Hepatocyte (in vitro differentiated cells): ENCODE data around the gene PCNA. TPM values are rescaled to one million over a fixed set of nuclear protein-coding genes. Genes with fewer than 3 reads are reported as not detected.

Experiments used
- DNase-seq: peaks from one replicate; pipeline ENCODE4 v3.0.0-alpha.2; 2016; ENCODE audit warnings: low spot score
- H2AFZ ChIP-seq: fragments of 200-600 bp; sonication (generic); 2 replicates; pipeline ENCODE4 v1.6.0; 2016; ENCODE audit warnings: antibody characterized with exemption, mild to moderate bottlenecking
- H3K27ac ChIP-seq: fragments of 200-600 bp; sonication (generic); 2 replicates; pipeline ENCODE4 v1.5.1; 2016; ENCODE audit warnings: mild to moderate bottlenecking
- H3K27me3 ChIP-seq: fragments of 200-600 bp; sonication (generic); 2 replicates; pipeline ENCODE4 v1.6.1; 2016
- H3K36me3 ChIP-seq: fragments of 200-600 bp; sonication (generic); replicated peaks from 2 replicates; pipeline ENCODE4 v1.5.1; 2016; ENCODE audit warnings: low read depth; ENCODE audit not compliant: insufficient read depth
- H3K4me1 ChIP-seq: fragments of 200-600 bp; sonication (generic); 2 replicates; pipeline ENCODE4 v1.5.1; 2016; ENCODE audit warnings: mild to moderate bottlenecking, moderate library complexity; ENCODE audit not compliant: insufficient read depth
- H3K4me2 ChIP-seq: fragments of 200-600 bp; sonication (generic); 2 replicates; pipeline ENCODE4 v1.6.0; 2016
- H3K4me3 ChIP-seq: fragments of 200-600 bp; sonication (generic); 2 replicates; pipeline ENCODE4 v1.5.1; 2016; ENCODE audit warnings: mild to moderate bottlenecking
- H3K79me2 ChIP-seq: fragments of 200-600 bp; sonication (generic); 2 replicates; pipeline ENCODE4 v1.6.0; 2017; ENCODE audit warnings: mild to moderate bottlenecking
- H3K9me2 ChIP-seq: fragments of 200-600 bp; sonication (generic); replicated peaks from 2 replicates; pipeline ENCODE4 v1.6.0; 2017; ENCODE audit warnings: mild to moderate bottlenecking; ENCODE audit not compliant: insufficient read depth
- H3K9me3 ChIP-seq: fragments of 200-600 bp; sonication (generic); 2 replicates; pipeline ENCODE4 v1.5.1; 2016; ENCODE audit warnings: low read depth, mild to moderate bottlenecking
- H4K20me1 ChIP-seq: fragments of 200-600 bp; sonication (generic); 2 replicates; pipeline ENCODE4 v1.6.0; 2016; ENCODE audit warnings: mild to moderate bottlenecking; ENCODE audit not compliant: insufficient read depth, poor library complexity, severe bottlenecking
- EZH2 ChIP-seq: fragments of 200-600 bp; sonication (generic); IDR thresholded peaks from 2 replicates; pipeline ENCODE4 v1.6.1; 2016; ENCODE audit warnings: antibody characterized with exemption, mild to moderate bottlenecking, borderline replicate concordance
- EZH2phosphoT487 ChIP-seq: fragments of 200-600 bp; sonication (generic); IDR thresholded peaks from one replicate; pipeline ENCODE4 v1.6.1; 2018; ENCODE audit warnings: antibody characterized with exemption, mild to moderate bottlenecking, low read depth, moderate library complexity; ENCODE audit not compliant: unreplicated experiment, severe bottlenecking
- WGBS: methylation state at CpG from one replicate; pipeline ENCODE4 v1.1.6; 2016; ENCODE audit warnings: low lambda C conversion rate; ENCODE audit errors: missing lambda C conversion rate; 5-methylcytosine and 5-hydroxymethylcytosine counted together
- polyA plus RNA-seq: library from polyadenylated mRNA; unstranded; fragments of >200 nt; fragmentation: Nextera tagmentation; extraction: Ambion mirVana; gene quantifications from 2 replicates; pipeline ENCODE4 v1.2.1, GENCODE V29; 2016
- total RNA-seq: library from RNA; depleted of rRNA; stranded (reverse); fragments of >200 nt; gene quantifications from 2 replicates; pipeline ENCODE4 v1.2.3, GENCODE V29; 2014
- TF ChIP-seq, protein P1 (sequence below): fragments of 200-600 bp; sonication (generic); IDR thresholded peaks from 2 replicates; pipeline ENCODE4 v1.5.1; 2016; ENCODE audit warnings: antibody characterized with exemption, mild to moderate bottlenecking; ENCODE audit not compliant: poor library complexity

PCNA gene
- total and polyA plus RNA-seq, 2 experiments from 2014 or later: 38.0 to 85.6 TPM

DNA sequence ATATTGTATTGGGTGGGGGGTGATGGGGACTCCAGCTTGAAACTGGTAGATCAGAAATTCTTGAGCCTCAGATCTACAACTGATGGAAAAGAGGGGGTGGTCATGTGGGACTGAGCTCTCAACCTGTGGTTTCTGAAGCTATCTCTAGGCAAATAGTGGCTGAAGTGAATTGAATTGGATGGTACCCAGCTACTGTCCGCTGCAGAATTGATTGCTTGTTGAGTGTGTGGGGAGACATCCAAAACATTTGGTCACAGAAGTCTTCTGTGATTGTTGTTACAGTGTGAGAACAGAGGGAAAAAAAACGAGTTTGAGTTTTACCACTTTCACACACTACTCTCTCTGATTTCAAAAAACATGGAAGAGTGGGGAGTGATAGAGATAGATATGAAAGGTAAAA, 21.9 kb upstream of the PCNA start:
- H3K79me2 ChIP-seq: peaks cover 89% of the 10 kb centered on the region
- H3K4me2 ChIP-seq: no peak overlapping the region
- no peaks in the 10 kb centered on the region for H3K27me3 ChIP-seq
- H3K4me3 ChIP-seq: no peak overlapping the region
- DNase-seq: no peak
- no peak for TF ChIP-seq EZH2phosphoT487
- TF ChIP-seq EZH2: no peak
- TF ChIP-seq, protein P1, sequence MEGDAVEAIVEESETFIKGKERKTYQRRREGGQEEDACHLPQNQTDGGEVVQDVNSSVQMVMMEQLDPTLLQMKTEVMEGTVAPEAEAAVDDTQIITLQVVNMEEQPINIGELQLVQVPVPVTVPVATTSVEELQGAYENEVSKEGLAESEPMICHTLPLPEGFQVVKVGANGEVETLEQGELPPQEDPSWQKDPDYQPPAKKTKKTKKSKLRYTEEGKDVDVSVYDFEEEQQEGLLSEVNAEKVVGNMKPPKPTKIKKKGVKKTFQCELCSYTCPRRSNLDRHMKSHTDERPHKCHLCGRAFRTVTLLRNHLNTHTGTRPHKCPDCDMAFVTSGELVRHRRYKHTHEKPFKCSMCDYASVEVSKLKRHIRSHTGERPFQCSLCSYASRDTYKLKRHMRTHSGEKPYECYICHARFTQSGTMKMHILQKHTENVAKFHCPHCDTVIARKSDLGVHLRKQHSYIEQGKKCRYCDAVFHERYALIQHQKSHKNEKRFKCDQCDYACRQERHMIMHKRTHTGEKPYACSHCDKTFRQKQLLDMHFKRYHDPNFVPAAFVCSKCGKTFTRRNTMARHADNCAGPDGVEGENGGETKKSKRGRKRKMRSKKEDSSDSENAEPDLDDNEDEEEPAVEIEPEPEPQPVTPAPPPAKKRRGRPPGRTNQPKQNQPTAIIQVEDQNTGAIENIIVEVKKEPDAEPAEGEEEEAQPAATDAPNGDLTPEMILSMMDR: no peak
- no peaks in the 10 kb centered on the region for H3K36me3 ChIP-seq
- 88% methylated on average over 2 of the region's 2 CpGs for WGBS
- peaks cover 4% of the 10 kb centered on the region for H3K4me1 ChIP-seq
- H3K9me3 ChIP-seq: no peaks in the 10 kb centered on the region
- no peak overlapping the region for H3K27ac ChIP-seq
- H4K20me1 ChIP-seq: peaks cover 11% of the 10 kb centered on the region
- no peak overlapping the region for H2AFZ ChIP-seq
- H3K9me2 ChIP-seq: no peaks in the 10 kb centered on the region

DNA sequence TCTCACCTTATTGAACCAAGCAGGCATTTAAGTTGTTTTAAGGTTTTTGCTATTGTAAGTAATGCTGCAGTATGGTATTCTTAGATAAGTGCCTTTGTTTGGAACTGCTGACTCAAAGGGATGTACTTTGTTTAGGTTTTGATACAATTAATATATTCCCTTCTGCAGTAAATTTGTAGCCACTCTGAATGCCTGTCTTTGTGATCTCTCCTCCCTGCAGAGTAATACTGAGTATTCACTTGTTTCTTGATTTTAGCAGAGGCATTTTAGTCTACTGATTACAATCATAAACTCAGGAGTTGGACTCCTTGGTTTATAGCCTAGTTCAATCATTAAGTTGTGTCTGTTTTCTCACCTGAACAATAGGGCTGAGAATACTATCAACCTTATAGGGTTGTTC, 20.4 kb upstream of the PCNA start:
- H3K4me2 ChIP-seq: no peak overlapping the region
- no peaks in the 10 kb centered on the region for H3K9me3 ChIP-seq
- no peaks in the 10 kb centered on the region for H3K27me3 ChIP-seq
- H3K27ac ChIP-seq: no peak overlapping the region
- H3K4me3 ChIP-seq: no peak overlapping the region
- H2AFZ ChIP-seq: no peak overlapping the region
- no peaks in the 10 kb centered on the region for H3K9me2 ChIP-seq
- peaks cover 11% of the 10 kb centered on the region for H4K20me1 ChIP-seq
- H3K79me2 ChIP-seq: peaks cover 89% of the 10 kb centered on the region
- DNase-seq: no peak
- H3K36me3 ChIP-seq: no peaks in the 10 kb centered on the region
- TF ChIP-seq, protein P1: no peak
- TF ChIP-seq EZH2phosphoT487 (no peak), EZH2 (no peak)
- peaks cover 4% of the 10 kb centered on the region for H3K4me1 ChIP-seq

DNA sequence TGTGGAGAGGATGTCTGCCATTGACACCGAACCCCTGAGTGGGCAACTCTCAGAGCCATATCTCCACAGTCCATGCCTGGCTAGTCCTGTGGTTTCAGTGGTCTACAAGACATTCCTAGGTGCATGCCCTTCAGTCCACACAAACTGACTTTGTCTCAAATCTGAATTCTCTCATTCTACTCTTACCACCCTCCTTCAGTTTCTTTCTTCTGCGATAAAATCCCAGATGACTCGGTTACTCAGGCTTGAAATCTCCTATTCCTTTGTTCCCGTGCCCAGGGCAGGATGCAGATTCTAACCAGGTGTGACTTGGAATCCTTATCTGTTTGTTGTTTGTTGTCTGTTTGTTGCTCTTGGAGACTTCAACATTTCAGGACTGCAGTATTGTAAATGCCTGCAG, 16.3 kb upstream of the PCNA start:
- H4K20me1 ChIP-seq: peaks cover 18% of the 10 kb centered on the region
- no peak overlapping the region for H2AFZ ChIP-seq
- no peak overlapping the region for H3K27ac ChIP-seq
- no peak for DNase-seq
- TF ChIP-seq EZH2 (no peak), EZH2phosphoT487 (no peak)
- TF ChIP-seq, protein P1: no peak
- no peak overlapping the region for H3K4me3 ChIP-seq
- 63% methylated on average over 4 of the region's 4 CpGs for WGBS
- H3K4me2 ChIP-seq: no peak overlapping the region
- no peaks in the 10 kb centered on the region for H3K27me3 ChIP-seq
- H3K36me3 ChIP-seq: no peaks in the 10 kb centered on the region
- peaks cover 4% of the 10 kb centered on the region for H3K4me1 ChIP-seq
- H3K79me2 ChIP-seq: peaks cover 99% of the 10 kb centered on the region
- no peaks in the 10 kb centered on the region for H3K9me3 ChIP-seq
- H3K9me2 ChIP-seq: no peaks in the 10 kb centered on the region
